Measurements from ENCODE around the gene MZT2A.
"Not testable (repeated sequence)": the region's sequence is repeated elsewhere in the genome, so short reads cannot be mapped to it uniquely, and the experiment has no call there.

Gene MZT2A

GRCh38 chr2:131492015-131492417 is at the start of gene MZT2A:
Gene MZT2A, minus strand, starts transcription at chr2:131492397. Its CDS starts 21 bp downstream, at chr2:131492376.
- Histone ChIP-seq H3K27ac (ENCODE audit: low read depth, low read length) (peak within 1 kb of the TSS; percentile 89), H3K4me3 (ENCODE audit: low read length) (peak within 1 kb of the TSS; percentile 92), H3K9ac (ENCODE audit: low read length) (peak within 1 kb of the TSS; percentile 80)
- not testable (repeated sequence) for H3K36me3 ChIP-seq (ENCODE audit: control insufficient read depth, insufficient read depth, low read length); H3K4me1 ChIP-seq (ENCODE audit: control insufficient read depth, insufficient read depth, low read length); H3K27me3 ChIP-seq (ENCODE audit: control insufficient read depth, insufficient read depth, low read length)

- not testable (repeated sequence) for H3K4me3 ChIP-seq (ENCODE audit: low read length); H3K9ac ChIP-seq (ENCODE audit: low read length); H3K4me1 ChIP-seq (ENCODE audit: control insufficient read depth, insufficient read depth, low read length); H3K27ac ChIP-seq (ENCODE audit: low read depth, low read length); H3K27me3 ChIP-seq (ENCODE audit: control insufficient read depth, insufficient read depth, low read length); H3K36me3 ChIP-seq (ENCODE audit: control insufficient read depth, insufficient read depth, low read length)
Measured at GRCh38 chr2:131538856-131539255, 46.7 kb upstream of the MZT2A start.

GRCh38 chr2:131536841-131537240 is 44.6 kb upstream of the MZT2A start:
- H3K4me3 ChIP-seq (ENCODE audit: low read length); H3K36me3 ChIP-seq (ENCODE audit: control insufficient read depth, insufficient read depth, low read length); H3K27ac ChIP-seq (ENCODE audit: low read depth, low read length): not testable (repeated sequence)

GRCh38 chr2:131535951-131536826 is 44.0 kb upstream of the MZT2A start:
- H3K36me3 ChIP-seq (ENCODE audit: control insufficient read depth, insufficient read depth, low read length); H3K27me3 ChIP-seq (ENCODE audit: control insufficient read depth, insufficient read depth, low read length); H3K27ac ChIP-seq (ENCODE audit: low read depth, low read length); H3K9ac ChIP-seq (ENCODE audit: low read length); H3K4me3 ChIP-seq (ENCODE audit: low read length); H3K4me1 ChIP-seq (ENCODE audit: control insufficient read depth, insufficient read depth, low read length): not testable (repeated sequence)

More at GRCh38 chr2:131536841-131537240, 44.6 kb upstream of the MZT2A start:
- H3K27me3 ChIP-seq (ENCODE audit: control insufficient read depth, insufficient read depth, low read length); H3K4me1 ChIP-seq (ENCODE audit: control insufficient read depth, insufficient read depth, low read length); H3K9ac ChIP-seq (ENCODE audit: low read length): not testable (repeated sequence)

- H3K27me3 ChIP-seq (ENCODE audit: control insufficient read depth, insufficient read depth, low read length): no peaks in the 10 kb centered on the region
- no peak overlapping the region for H3K27ac ChIP-seq (ENCODE audit: low read depth, low read length)
- H3K36me3 ChIP-seq (ENCODE audit: control insufficient read depth, insufficient read depth, low read length): no peaks in the 10 kb centered on the region
- H3K9ac ChIP-seq (ENCODE audit: low read length): no peak overlapping the region
- H3K4me1 ChIP-seq (ENCODE audit: control insufficient read depth, insufficient read depth, low read length): no peaks in the 10 kb centered on the region
- H3K4me3 ChIP-seq (ENCODE audit: low read length): no peak overlapping the region
Measured at GRCh38 chr2:131535526-131535925, 43.3 kb upstream of the MZT2A start.

- not testable (repeated sequence) for H3K4me1 ChIP-seq (ENCODE audit: control insufficient read depth, insufficient read depth, low read length); H3K4me3 ChIP-seq (ENCODE audit: low read length); H3K27ac ChIP-seq (ENCODE audit: low read depth, low read length); H3K27me3 ChIP-seq (ENCODE audit: control insufficient read depth, insufficient read depth, low read length); H3K36me3 ChIP-seq (ENCODE audit: control insufficient read depth, insufficient read depth, low read length); H3K9ac ChIP-seq (ENCODE audit: low read length)
Measured at GRCh38 chr2:131534965-131535364, 42.8 kb upstream of the MZT2A start.

- not testable (repeated sequence) for H3K9ac ChIP-seq (ENCODE audit: low read length); H3K27me3 ChIP-seq (ENCODE audit: control insufficient read depth, insufficient read depth, low read length); H3K27ac ChIP-seq (ENCODE audit: low read depth, low read length); H3K36me3 ChIP-seq (ENCODE audit: control insufficient read depth, insufficient read depth, low read length); H3K4me1 ChIP-seq (ENCODE audit: control insufficient read depth, insufficient read depth, low read length); H3K4me3 ChIP-seq (ENCODE audit: low read length)
Measured at GRCh38 chr2:131534317-131534672, 42.1 kb upstream of the MZT2A start.

GRCh38 chr2:131533609-131534316 is 41.6 kb upstream of the MZT2A start:
- not testable (repeated sequence) for H3K9ac ChIP-seq (ENCODE audit: low read length); H3K27ac ChIP-seq (ENCODE audit: low read depth, low read length); H3K4me3 ChIP-seq (ENCODE audit: low read length); H3K36me3 ChIP-seq (ENCODE audit: control insufficient read depth, insufficient read depth, low read length); H3K27me3 ChIP-seq (ENCODE audit: control insufficient read depth, insufficient read depth, low read length); H3K4me1 ChIP-seq (ENCODE audit: control insufficient read depth, insufficient read depth, low read length)

- not testable (repeated sequence) for H3K36me3 ChIP-seq (ENCODE audit: control insufficient read depth, insufficient read depth, low read length); H3K4me1 ChIP-seq (ENCODE audit: control insufficient read depth, insufficient read depth, low read length); H3K9ac ChIP-seq (ENCODE audit: low read length)
Measured at GRCh38 chr2:131532723-131533608, 40.8 kb upstream of the MZT2A start.

GRCh38 chr2:131531547-131532185 is 39.5 kb upstream of the MZT2A start:
- H3K9ac ChIP-seq (ENCODE audit: low read length); H3K4me3 ChIP-seq (ENCODE audit: low read length); H3K27ac ChIP-seq (ENCODE audit: low read depth, low read length); H3K27me3 ChIP-seq (ENCODE audit: control insufficient read depth, insufficient read depth, low read length); H3K4me1 ChIP-seq (ENCODE audit: control insufficient read depth, insufficient read depth, low read length); H3K36me3 ChIP-seq (ENCODE audit: control insufficient read depth, insufficient read depth, low read length): not testable (repeated sequence)

More at GRCh38 chr2:131532723-131533608, 40.8 kb upstream of the MZT2A start:
- not testable (repeated sequence) for H3K4me3 ChIP-seq (ENCODE audit: low read length); H3K27ac ChIP-seq (ENCODE audit: low read depth, low read length); H3K27me3 ChIP-seq (ENCODE audit: control insufficient read depth, insufficient read depth, low read length)

GRCh38 chr2:131530626-131531344 is 38.6 kb upstream of the MZT2A start:
- not testable (repeated sequence) for H3K4me3 ChIP-seq (ENCODE audit: low read length); H3K4me1 ChIP-seq (ENCODE audit: control insufficient read depth, insufficient read depth, low read length); H3K27ac ChIP-seq (ENCODE audit: low read depth, low read length); H3K36me3 ChIP-seq (ENCODE audit: control insufficient read depth, insufficient read depth, low read length); H3K9ac ChIP-seq (ENCODE audit: low read length); H3K27me3 ChIP-seq (ENCODE audit: control insufficient read depth, insufficient read depth, low read length)
